GM19239 (cell line): ENCODE results near the gene PRR18.
A peak's percentile ranks its signal among the peaks of the same experiment; 100 is the strongest.

Experiments used
- DNase-seq: peaks from one replicate; pipeline ENCODE4 v3.0.0; 2011; ENCODE audit warnings: low spot score; ENCODE audit not compliant: insufficient read length
- FAIRE-seq: peaks from 2 replicates; lab custom pipeline; 2011; peaks lifted over from hg19 to GRCh38; lab: Jason Lieb, UNC

PRR18 gene

GRCh38 chr6:166308769-166309589, 787 bp upstream of the PRR18 start:
- peak; percentile 82 for FAIRE-seq
- no peak for DNase-seq

GRCh38 chr6:166307082-166308032, 835 bp downstream of the PRR18 start:
- FAIRE-seq: no peak
- peak; percentile 38 for DNase-seq

GRCh38 chr6:166306378-166307081, 1.7 kb downstream of the PRR18 start:
- no peak for FAIRE-seq
- no peak for DNase-seq

GRCh38 chr6:166305562-166306117, 2.6 kb downstream of the PRR18 start:
- no peak for FAIRE-seq
- no peak for DNase-seq

GRCh38 chr6:166304106-166304505, 4.1 kb downstream of the PRR18 start:
- FAIRE-seq: no peak
- DNase-seq: no peak

GRCh38 chr6:166301611-166302529, 6.3 kb downstream of the PRR18 start:
- no peak for FAIRE-seq
- no peak for DNase-seq

GRCh38 chr6:166300357-166300987, 7.7 kb downstream of the PRR18 start:
- no peak for FAIRE-seq
- no peak for DNase-seq

- no peak for FAIRE-seq
- no peak for DNase-seq
These were observed 10.6 kb downstream of the PRR18 start for GRCh38 chr6:166297606-166298005.

- no peak for FAIRE-seq
- DNase-seq: no peak
These were observed 11.9 kb downstream of the PRR18 start for GRCh38 chr6:166296035-166296883.

GRCh38 chr6:166293731-166294584, 14.2 kb downstream of the PRR18 start:
- FAIRE-seq (no peak), DNase-seq (no peak)

- DNase-seq: no peak
- no peak for FAIRE-seq
These were observed 18.8 kb downstream of the PRR18 start for GRCh38 chr6:166289207-166290060.

GRCh38 chr6:166286839-166287271, 21.3 kb downstream of the PRR18 start:
- DNase-seq (peak; percentile 20), FAIRE-seq (peak; percentile 88)

GRCh38 chr6:166285233-166285632, 23.0 kb downstream of the PRR18 start:
- no peak for DNase-seq
- no peak for FAIRE-seq

GRCh38 chr6:166284640-166285039, 23.6 kb downstream of the PRR18 start:
- DNase-seq (no peak), FAIRE-seq (no peak)

GRCh38 chr6:166282394-166283032, 25.7 kb downstream of the PRR18 start:
- FAIRE-seq: no peak

More at GRCh38 chr6:166282394-166283032, 25.7 kb downstream of the PRR18 start:
- DNase-seq: no peak
